RWPE1 (cell line): ENCODE results near the gene MERTK.

Experiments
- CTCF ChIA-PET: fragments of 350-600 bp; sonication (Branson Sonifier 250); formaldehyde crosslinking; extraction: SDS; loops from one replicate; lab custom pipeline; 2021; lab: Yijun Ruan, JAX
- POLR2A ChIA-PET: fragments of 400-600 bp; formaldehyde crosslinking; extraction: SDS; loops from one replicate; lab custom pipeline; 2020; ENCODE audit warnings: antibody characterized with exemption; ENCODE audit not compliant: low non-redundant PET; lab: Yijun Ruan, JAX
- DNase-seq: peaks from one replicate; pipeline ENCODE4 v3.0.0; 2012; ENCODE audit warnings: low spot score
- H3K27ac ChIP-seq: fragments of 450-650 bp; 2 replicates; pipeline ENCODE4 v1.5.1; 2017
- CTCF ChIP-seq: fragments of 450-650 bp; conservative IDR thresholded peaks from 2 replicates; pipeline ENCODE4 v1.5.1; 2017; ENCODE audit warnings: low read depth, mild to moderate bottlenecking

MERTK gene

GRCh38 chr2:111896024-111896423 is 2.4 kb upstream of the MERTK start:
- DNase-seq = no peak
- no peak for TF ChIP-seq CTCF
- ChIA-PET CTCF (interaction anchor here (0.7 kb wide), 1 partner anchor 1178 kb away, joined by 5 read pairs; no protein-coding TSS in a partner anchor), POLR2A (no interaction called here)
- H3K27ac ChIP-seq = no peak overlapping the region

GRCh38 chr2:111896576-111896975 is 1.8 kb upstream of the MERTK start:
- CTCF ChIA-PET = interaction anchor here (2.3 kb wide), 1 partner anchor 9 kb away, joined by 12 read pairs; no protein-coding TSS in a partner anchor
- H3K27ac ChIP-seq = no peak overlapping the region
- POLR2A ChIA-PET = no interaction called here
- TF ChIP-seq CTCF = no peak
- no peak for DNase-seq

- 0 out of 2 replicates have a peak overlapping the region, but pooled peaks have one; percentile 1 for H3K27ac ChIP-seq
- ChIA-PET POLR2A (no interaction called here), CTCF (interaction anchor here (0.6 to 2.3 kb wide), 13 partner anchors 10 to 800 kb away, joined by 3 to 12 read pairs (median 4); no protein-coding TSS in a partner anchor)
- no peak for DNase-seq
- no peak for TF ChIP-seq CTCF
Observed at GRCh38 chr2:111897630-111897923, 830 bp upstream of the MERTK start.

DNA sequence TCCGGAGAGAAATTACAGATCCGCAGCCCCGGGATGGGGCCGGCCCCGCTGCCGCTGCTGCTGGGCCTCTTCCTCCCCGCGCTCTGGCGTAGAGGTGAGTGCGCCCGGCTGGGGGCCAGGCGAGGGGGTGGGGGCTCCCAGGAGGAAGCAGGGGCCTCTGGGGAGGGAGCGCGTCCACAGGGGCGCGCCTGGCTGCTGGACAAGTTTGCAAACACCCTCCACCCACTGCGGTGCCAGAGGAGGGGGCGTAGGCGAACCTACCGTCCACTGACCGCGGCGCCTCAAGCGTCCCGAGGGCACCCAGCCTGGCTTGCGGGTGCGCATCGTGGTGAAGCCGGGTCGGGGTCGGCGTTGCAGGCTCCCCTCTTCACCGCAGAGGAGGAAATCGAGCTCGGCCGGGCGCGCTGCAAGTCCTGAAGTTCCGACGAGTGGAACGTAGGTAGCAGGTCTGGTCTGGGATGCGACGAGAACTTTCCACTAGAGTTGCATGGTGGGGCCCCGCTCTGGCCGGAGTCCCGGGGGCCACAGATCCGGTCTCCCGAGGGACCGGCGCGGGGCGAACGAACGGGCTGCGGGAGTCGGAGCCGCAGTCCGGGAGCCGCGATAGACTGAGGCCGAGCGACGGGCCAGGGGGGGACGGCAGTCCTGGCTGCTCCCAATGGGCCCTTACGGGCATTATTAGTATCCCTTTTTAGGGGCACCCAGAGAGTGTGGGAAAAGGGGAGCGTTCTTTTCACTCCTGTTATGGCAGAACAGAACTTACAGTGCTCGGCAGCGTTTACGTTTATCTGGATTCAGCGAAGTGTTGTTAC is 502 bp downstream of the MERTK start:
- TF ChIP-seq CTCF = no peak
- POLR2A ChIA-PET = no interaction called here
- no peak for DNase-seq
- CTCF ChIA-PET = interaction anchor here (0.5 to 2.3 kb wide), 5 partner anchors 11 to 149 kb away, joined by 3 to 12 read pairs (median 3); no protein-coding TSS in a partner anchor
- no peak overlapping the region for H3K27ac ChIP-seq

GRCh38 chr2:111900859-111901258 is 2.5 kb downstream of the MERTK start:
- DNase-seq = no peak
- no peak overlapping the region for H3K27ac ChIP-seq
- peak; percentile 54 for TF ChIP-seq CTCF
- ChIA-PET POLR2A (no interaction called here), CTCF (no interaction called here)

GRCh38 chr2:111903516-111903915 is 5.1 kb downstream of the MERTK start:
- no peak for DNase-seq
- H3K27ac ChIP-seq = no peak overlapping the region
- CTCF ChIA-PET = no interaction called here
- POLR2A ChIA-PET = no interaction called here
- TF ChIP-seq CTCF = no peak
